GM23248 (cell line): ENCODE data around the gene ZNF513. TPM values are rescaled to one million over a fixed set of nuclear protein-coding genes. Genes with fewer than 3 reads are reported as not detected.

Experiments used
- DNase-seq: peaks from one replicate; pipeline ENCODE4 v3.0.0-alpha.2; 2015
- H2AFZ ChIP-seq: fragments of 200-600 bp; sonication (generic); 2 replicates; pipeline ENCODE4 v1.6.1; 2016; ENCODE audit warnings: antibody characterized with exemption
- H3F3A ChIP-seq: fragments of 200-600 bp; sonication (generic); 2 replicates; pipeline ENCODE4 v1.6.1; 2016; ENCODE audit warnings: mild to moderate bottlenecking, antibody characterized with exemption, mixed run types; ENCODE audit not compliant: insufficient read depth
- H3K27ac ChIP-seq: fragments of 200-600 bp; sonication (generic); 2 replicates; pipeline ENCODE4 v1.5.1; 2016; ENCODE audit warnings: mild to moderate bottlenecking
- H3K27me3 ChIP-seq: fragments of 200-600 bp; sonication (generic); replicated peaks from 2 replicates; pipeline ENCODE4 v1.6.1; 2016; ENCODE audit warnings: mild to moderate bottlenecking; ENCODE audit not compliant: insufficient read depth
- H3K36me3 ChIP-seq: fragments of 200-600 bp; sonication (generic); 2 replicates; pipeline ENCODE4 v1.6.1; 2016; ENCODE audit warnings: low read depth, mild to moderate bottlenecking
- H3K4me1 ChIP-seq: fragments of 200-600 bp; sonication (generic); 2 replicates; pipeline ENCODE4 v1.6.1; 2016; ENCODE audit warnings: mild to moderate bottlenecking; ENCODE audit not compliant: insufficient read depth
- H3K4me2 ChIP-seq: fragments of 200-600 bp; sonication (generic); one replicate; pipeline ENCODE4 v1.6.1; 2016; ENCODE audit warnings: mild to moderate bottlenecking; ENCODE audit not compliant: unreplicated experiment
- H3K4me3 ChIP-seq: fragments of 200-600 bp; sonication (generic); 2 replicates; pipeline ENCODE4 v1.5.1; 2016; ENCODE audit warnings: mild to moderate bottlenecking
- H3K79me2 ChIP-seq: fragments of 200-600 bp; sonication (generic); 2 replicates; pipeline ENCODE4 v1.6.1; 2016; ENCODE audit warnings: mild to moderate bottlenecking; ENCODE audit not compliant: insufficient read depth
- H3K9ac ChIP-seq: fragments of 200-600 bp; sonication (generic); 2 replicates; pipeline ENCODE4 v1.6.1; 2016; ENCODE audit warnings: mild to moderate bottlenecking
- H3K9me2 ChIP-seq: fragments of 200-600 bp; sonication (generic); 2 replicates; pipeline ENCODE4 v1.6.1; 2016; ENCODE audit warnings: mixed run types, mild to moderate bottlenecking, moderate library complexity; ENCODE audit not compliant: insufficient read depth
- H3K9me3 ChIP-seq: fragments of 200-600 bp; sonication (generic); one replicate; pipeline ENCODE4 v1.6.1; 2017; ENCODE audit warnings: low read depth
- H4K20me1 ChIP-seq: fragments of 200-600 bp; sonication (generic); 2 replicates; pipeline ENCODE4 v1.6.0; 2016; ENCODE audit not compliant: insufficient read depth
- EZH2 ChIP-seq: fragments of 200-600 bp; sonication (generic); IDR thresholded peaks from 2 replicates; pipeline ENCODE4 v1.6.1; 2018; ENCODE audit warnings: antibody characterized with exemption, mild to moderate bottlenecking; ENCODE audit not compliant: insufficient read depth, poor library complexity, severe bottlenecking
- EZH2phosphoT487 ChIP-seq: fragments of 200-600 bp; sonication (generic); IDR thresholded peaks from 2 replicates; pipeline ENCODE4 v1.6.1; 2018; ENCODE audit warnings: antibody characterized with exemption, moderate library complexity, mild to moderate bottlenecking, low read depth; ENCODE audit not compliant: insufficient read depth
- WGBS, 2 experiments: methylation state at CpG; one replicate each; pipeline ENCODE4 v1.1.6; 2015 to 2017; ENCODE audit warnings: low lambda C conversion rate in 2 of 2, low coverage in 1 of 2; ENCODE audit errors: missing lambda C conversion rate in 2 of 2; 5-methylcytosine and 5-hydroxymethylcytosine counted together
- in situ Hi-C: fragments of 300-500 bp; cut with MboI; formaldehyde crosslinking; loops from 2 replicates; pipeline ENCODE4 v1.15.0; 2020
- polyA plus RNA-seq: library from polyadenylated mRNA; unstranded; fragments of >200 nt; fragmentation: Nextera tagmentation; extraction: Ambion mirVana; gene quantifications from 2 replicates; pipeline ENCODE4 v1.2.1, GENCODE V29; 2016
- total RNA-seq: library from RNA; depleted of rRNA; stranded (reverse); fragments of >200 nt; shearing (Covaris generic); gene quantifications from 2 replicates; pipeline ENCODE4 v1.2.3, GENCODE V29; 2014

The ZNF513 gene
- total and polyA plus RNA-seq, 2 experiments from 2014 or later: 6.0 to 9.5 TPM

GRCh38 chr2:27400348-27401135 lies 20.0 kb upstream of the ZNF513 start:
- no peaks in the 10 kb centered on the region for H3K9me2 ChIP-seq
- H3K4me2 ChIP-seq: no peak overlapping the region
- WGBS, 2 experiments: 86 to 92% methylated on average over 2 of the region's 2 CpGs
- peaks cover 100% of the 10 kb centered on the region for H3K79me2 ChIP-seq
- in situ Hi-C loops: no loop called here
- no peak overlapping the region for H3K4me3 ChIP-seq
- TF ChIP-seq EZH2 (no peak), EZH2phosphoT487 (no peak)
- peak; percentile 23 for DNase-seq
- no peak overlapping the region for H2AFZ ChIP-seq
- H3K36me3 ChIP-seq: no peaks in the 10 kb centered on the region
- H3K27me3 ChIP-seq: no peaks in the 10 kb centered on the region
- no peaks in the 10 kb centered on the region for H3K4me1 ChIP-seq
- no peaks in the 10 kb centered on the region for H3K9me3 ChIP-seq
- no peaks in the 10 kb centered on the region for H3F3A ChIP-seq
- no peak overlapping the region for H3K27ac ChIP-seq
- H4K20me1 ChIP-seq: no peaks in the 10 kb centered on the region
- H3K9ac ChIP-seq: peak overlapping the region; percentile 1; the same call in 1 of the 2 replicates

GRCh38 chr2:27398962-27399361 lies 18.4 kb upstream of the ZNF513 start:
- no peaks in the 10 kb centered on the region for H3F3A ChIP-seq
- H3K4me2 ChIP-seq: no peak overlapping the region
- H3K27ac ChIP-seq: no peak overlapping the region
- no peak overlapping the region for H3K4me3 ChIP-seq
- H3K9me3 ChIP-seq: no peaks in the 10 kb centered on the region
- H3K79me2 ChIP-seq: peaks cover 100% of the 10 kb centered on the region
- no peaks in the 10 kb centered on the region for H4K20me1 ChIP-seq
- WGBS, 2 experiments: 87 to 91% methylated on average over 5 of the region's 5 CpGs
- H3K9ac ChIP-seq: no peak overlapping the region
- H3K36me3 ChIP-seq: no peaks in the 10 kb centered on the region
- DNase-seq: no peak
- no peak overlapping the region for H2AFZ ChIP-seq
- no peaks in the 10 kb centered on the region for H3K9me2 ChIP-seq
- H3K27me3 ChIP-seq: no peaks in the 10 kb centered on the region
- no peaks in the 10 kb centered on the region for H3K4me1 ChIP-seq
- TF ChIP-seq EZH2phosphoT487: no peak
- TF ChIP-seq EZH2: no peak
- in situ Hi-C loops: no loop called here

GRCh38 chr2:27393225-27393624 lies 12.7 kb upstream of the ZNF513 start:
- Histone ChIP-seq H3K27ac (no peak overlapping the region), H2AFZ (no peak overlapping the region), H3K4me1 (no peaks in the 10 kb centered on the region), H4K20me1 (no peaks in the 10 kb centered on the region), H3K4me2 (no peak overlapping the region), H3K4me3 (no peak overlapping the region), H3K9me3 (no peaks in the 10 kb centered on the region), H3K27me3 (no peaks in the 10 kb centered on the region), H3K79me2 (peaks cover 100% of the 10 kb centered on the region), H3K9me2 (no peaks in the 10 kb centered on the region), H3K9ac (no peak overlapping the region), H3K36me3 (peaks cover 4% of the 10 kb centered on the region; the same call in 1 of the 2 replicates), H3F3A (no peaks in the 10 kb centered on the region)
- WGBS, 2 experiments: 95 to 98% methylated on average over 28 to 33 of the region's 33 CpGs
- in situ Hi-C loops: no loop called here
- DNase-seq: no peak
- TF ChIP-seq EZH2: no peak
- no peak for TF ChIP-seq EZH2phosphoT487

- Histone ChIP-seq H3K9me2 (no peaks in the 10 kb centered on the region), H3K4me3 (no peak overlapping the region), H4K20me1 (no peaks in the 10 kb centered on the region), H2AFZ (no peak overlapping the region), H3K9ac (no peak overlapping the region), H3K36me3 (peaks cover 7% of the 10 kb centered on the region; the same call in 1 of the 2 replicates), H3K4me2 (no peak overlapping the region), H3F3A (no peaks in the 10 kb centered on the region), H3K9me3 (no peaks in the 10 kb centered on the region), H3K4me1 (no peaks in the 10 kb centered on the region), H3K27me3 (no peaks in the 10 kb centered on the region), H3K27ac (no peak overlapping the region), H3K79me2 (peaks cover 100% of the 10 kb centered on the region)
- in situ Hi-C loops: no loop called here
- DNase-seq: no peak
- WGBS, 2 experiments: 95 to 99% methylated on average over 9 of the region's 9 CpGs
- TF ChIP-seq EZH2 (no peak), EZH2phosphoT487 (no peak)
These were observed 10.5 kb upstream of the ZNF513 start for GRCh38 chr2:27390822-27391679.
